ENCODE data around the gene APOL4. TPM values are rescaled to one million over a fixed set of nuclear protein-coding genes. Genes with fewer than 3 reads are reported as not detected.
"Not testable (repeated sequence)": the region's sequence is repeated elsewhere in the genome, so short reads cannot be mapped to it uniquely, and the experiment has no call there.

APOL4 gene
- 0.39 TPM for polyA plus RNA-seq (2013, experiment 1 of 4)
- polyA plus RNA-seq (2013, experiment 2 of 4), result 0.55 TPM
- polyA plus RNA-seq (2013, experiment 3 of 4), result 0.59 TPM
- polyA plus RNA-seq (2013, experiment 4 of 4), result 0.61 TPM

GRCh38 chr22:36201630-36202319, at the start of gene APOL4:
APOL4 (minus strand) TSS chr22:36201809; CDS start chr22:36201734, 75 bp downstream.
- 85 to 87% methylated on average over 13 of the region's 13 CpGs for WGBS, 2 experiments

GRCh38 chr22:36250292-36250960, 48.8 kb upstream of the APOL4 start:
- WGBS, 2 experiments, result 88 to 94% methylated on average over 24 of the region's 24 CpGs

More at GRCh38 chr22:36201630-36202319, at the start of gene APOL4:
- Histone ChIP-seq H3K9me3 (ENCODE audit: control insufficient read depth, low read length) (no peaks in the 10 kb centered on the region), H3K27ac (ENCODE audit: insufficient read depth, low read depth, low read length, poor library complexity, severe bottlenecking) (no peak within 1 kb of the TSS), H3K36me3 (ENCODE audit: control insufficient read depth, insufficient read depth, low read length) (no peaks in the 10 kb centered on the region), H3K27me3 (ENCODE audit: control insufficient read depth, insufficient read depth, low read length, poor library complexity, severe bottlenecking) (no peaks in the 10 kb centered on the region), H3K4me1 (ENCODE audit: control insufficient read depth, insufficient read depth, low read length) (peaks cover 31% of the 10 kb centered on the region), H3K4me3 (ENCODE audit: insufficient read depth, low read depth, low read length) (no peak within 1 kb of the TSS)

GRCh38 chr22:36249160-36249559, 47.6 kb upstream of the APOL4 start:
- H3K36me3 ChIP-seq (ENCODE audit: control insufficient read depth, insufficient read depth, low read length), result no peaks in the 10 kb centered on the region
- no peaks in the 10 kb centered on the region for H3K27me3 ChIP-seq (ENCODE audit: control insufficient read depth, insufficient read depth, low read length, poor library complexity, severe bottlenecking)
- no peak overlapping the region for H3K27ac ChIP-seq (ENCODE audit: insufficient read depth, low read depth, low read length, poor library complexity, severe bottlenecking)
- WGBS, 2 experiments, result 88 to 90% methylated on average over 2 of the region's 2 CpGs
- H3K4me3 ChIP-seq (ENCODE audit: insufficient read depth, low read depth, low read length), result no peak overlapping the region
- no peaks in the 10 kb centered on the region for H3K9me3 ChIP-seq (ENCODE audit: control insufficient read depth, low read length)
- H3K4me1 ChIP-seq (ENCODE audit: control insufficient read depth, insufficient read depth, low read length), result no peaks in the 10 kb centered on the region

More at GRCh38 chr22:36250292-36250960, 48.8 kb upstream of the APOL4 start:
- not testable (repeated sequence) for H3K4me1 ChIP-seq (ENCODE audit: control insufficient read depth, insufficient read depth, low read length); H3K27ac ChIP-seq (ENCODE audit: insufficient read depth, low read depth, low read length, poor library complexity, severe bottlenecking); H3K27me3 ChIP-seq (ENCODE audit: control insufficient read depth, insufficient read depth, low read length, poor library complexity, severe bottlenecking); H3K36me3 ChIP-seq (ENCODE audit: control insufficient read depth, insufficient read depth, low read length); H3K9me3 ChIP-seq (ENCODE audit: control insufficient read depth, low read length); H3K4me3 ChIP-seq (ENCODE audit: insufficient read depth, low read depth, low read length)

- Histone ChIP-seq H3K4me3 (ENCODE audit: insufficient read depth, low read depth, low read length) (no peak overlapping the region), H3K9me3 (ENCODE audit: control insufficient read depth, low read length) (no peaks in the 10 kb centered on the region), H3K36me3 (ENCODE audit: control insufficient read depth, insufficient read depth, low read length) (no peaks in the 10 kb centered on the region), H3K27ac (ENCODE audit: insufficient read depth, low read depth, low read length, poor library complexity, severe bottlenecking) (no peak overlapping the region), H3K27me3 (ENCODE audit: control insufficient read depth, insufficient read depth, low read length, poor library complexity, severe bottlenecking) (no peaks in the 10 kb centered on the region), H3K4me1 (ENCODE audit: control insufficient read depth, insufficient read depth, low read length) (no peaks in the 10 kb centered on the region)
- 95% methylated on average over 4 of the region's 5 CpGs for WGBS, 2 experiments
Observed at GRCh38 chr22:36247955-36248354, 46.3 kb upstream of the APOL4 start.

- Histone ChIP-seq H3K27me3 (ENCODE audit: control insufficient read depth, insufficient read depth, low read length, poor library complexity, severe bottlenecking) (no peaks in the 10 kb centered on the region), H3K4me3 (ENCODE audit: insufficient read depth, low read depth, low read length) (no peak overlapping the region), H3K9me3 (ENCODE audit: control insufficient read depth, low read length) (no peaks in the 10 kb centered on the region), H3K27ac (ENCODE audit: insufficient read depth, low read depth, low read length, poor library complexity, severe bottlenecking) (no peak overlapping the region), H3K4me1 (ENCODE audit: control insufficient read depth, insufficient read depth, low read length) (no peaks in the 10 kb centered on the region), H3K36me3 (ENCODE audit: control insufficient read depth, insufficient read depth, low read length) (no peaks in the 10 kb centered on the region)
- WGBS, 2 experiments, result 91 to 96% methylated on average over 3 of the region's 3 CpGs
Observed at GRCh38 chr22:36246718-36247117, 45.1 kb upstream of the APOL4 start.

GRCh38 chr22:36245805-36246356, 44.3 kb upstream of the APOL4 start:
- Histone ChIP-seq H3K27me3 (ENCODE audit: control insufficient read depth, insufficient read depth, low read length, poor library complexity, severe bottlenecking) (no peaks in the 10 kb centered on the region), H3K27ac (ENCODE audit: insufficient read depth, low read depth, low read length, poor library complexity, severe bottlenecking) (no peak overlapping the region), H3K9me3 (ENCODE audit: control insufficient read depth, low read length) (no peaks in the 10 kb centered on the region), H3K36me3 (ENCODE audit: control insufficient read depth, insufficient read depth, low read length) (no peaks in the 10 kb centered on the region), H3K4me3 (ENCODE audit: insufficient read depth, low read depth, low read length) (no peak overlapping the region), H3K4me1 (ENCODE audit: control insufficient read depth, insufficient read depth, low read length) (no peaks in the 10 kb centered on the region)
- 94 to 95% methylated on average over 4 of the region's 4 CpGs for WGBS, 2 experiments

GRCh38 chr22:36244522-36245391, 43.1 kb upstream of the APOL4 start:
- H3K9me3 ChIP-seq (ENCODE audit: control insufficient read depth, low read length), result no peaks in the 10 kb centered on the region
- no peak overlapping the region for H3K4me3 ChIP-seq (ENCODE audit: insufficient read depth, low read depth, low read length)
- no peaks in the 10 kb centered on the region for H3K4me1 ChIP-seq (ENCODE audit: control insufficient read depth, insufficient read depth, low read length)
- H3K36me3 ChIP-seq (ENCODE audit: control insufficient read depth, insufficient read depth, low read length), result no peaks in the 10 kb centered on the region
- 94 to 95% methylated on average over 5 of the region's 5 CpGs for WGBS, 2 experiments
- no peaks in the 10 kb centered on the region for H3K27me3 ChIP-seq (ENCODE audit: control insufficient read depth, insufficient read depth, low read length, poor library complexity, severe bottlenecking)
- H3K27ac ChIP-seq (ENCODE audit: insufficient read depth, low read depth, low read length, poor library complexity, severe bottlenecking), result no peak overlapping the region

- Histone ChIP-seq H3K4me1 (ENCODE audit: control insufficient read depth, insufficient read depth, low read length) (no peaks in the 10 kb centered on the region), H3K27ac (ENCODE audit: insufficient read depth, low read depth, low read length, poor library complexity, severe bottlenecking) (no peak overlapping the region), H3K27me3 (ENCODE audit: control insufficient read depth, insufficient read depth, low read length, poor library complexity, severe bottlenecking) (no peaks in the 10 kb centered on the region), H3K36me3 (ENCODE audit: control insufficient read depth, insufficient read depth, low read length) (no peaks in the 10 kb centered on the region), H3K9me3 (ENCODE audit: control insufficient read depth, low read length) (no peaks in the 10 kb centered on the region), H3K4me3 (ENCODE audit: insufficient read depth, low read depth, low read length) (no peak overlapping the region)
- WGBS, 2 experiments, result 93 to 95% methylated on average over 5 of the region's 5 CpGs
Observed at GRCh38 chr22:36243986-36244385, 42.4 kb upstream of the APOL4 start.

- WGBS, 2 experiments, result 21 to 23% methylated on average over 13 of the region's 13 CpGs
- Histone ChIP-seq H3K27ac (ENCODE audit: insufficient read depth, low read depth, low read length, poor library complexity, severe bottlenecking) (no peak within 1 kb of the TSS), H3K27me3 (ENCODE audit: control insufficient read depth, insufficient read depth, low read length, poor library complexity, severe bottlenecking) (no peaks in the 10 kb centered on the region), H3K36me3 (ENCODE audit: control insufficient read depth, insufficient read depth, low read length) (no peaks in the 10 kb centered on the region), H3K9me3 (ENCODE audit: control insufficient read depth, low read length) (no peaks in the 10 kb centered on the region), H3K4me1 (ENCODE audit: control insufficient read depth, insufficient read depth, low read length) (peaks cover 3% of the 10 kb centered on the region), H3K4me3 (ENCODE audit: insufficient read depth, low read depth, low read length) (peak within 1 kb of the TSS; percentile 28)
Observed at GRCh38 chr22:36239401-36240171, 38.0 kb upstream of the APOL4 start, which contains the start of gene APOL2. APOL2 (minus strand) TSS chr22:36239527; CDS start chr22:36233162, 6,365 bp downstream.

Data from ectodermal cell (in vitro differentiated cells).